ENCODE measurements around the gene SLC35E4. TPM values are rescaled to one million over a fixed set of nuclear protein-coding genes. Genes with fewer than 3 reads are reported as not detected.
A peak's percentile ranks its signal among the peaks of the same experiment; 100 is the strongest.

Gene SLC35E4
- total RNA-seq, 1 experiment from 2014 or later = 2.9 TPM

GRCh38 chr22:30634471-30635233, 929 bp upstream of the SLC35E4 start:
- no peaks in the 10 kb centered on the region for H3K4me1 Mint-ChIP-seq (ENCODE audit: insufficient read depth, unreplicated experiment)
- no TSS peak for BruUV-seq (replicated peaks)
- peak overlapping the region; percentile 70 for H3K4me3 Mint-ChIP-seq (ENCODE audit: unreplicated experiment)
- intact Hi-C loops (cut with micrococcal nuclease) = loop anchor here (1.0 to 2.0 kb wide), 4 partner anchors 33 to 514 kb away; partner anchors contain the start of gene DUSP18
- H3K27me3 Mint-ChIP-seq (ENCODE audit: insufficient read depth, unreplicated experiment) = no peaks in the 10 kb centered on the region
- DNase-seq (ENCODE audit: unreplicated experiment) = peak; percentile 90
- H3K36me3 Mint-ChIP-seq (ENCODE audit: insufficient read depth, unreplicated experiment) = no peaks in the 10 kb centered on the region
- POLR2A ChIA-PET = interaction anchor here (0.6 to 2.8 kb wide), 9 partner anchors 9 to 122 kb away, joined by 3 to 21 read pairs (median 3); partner anchors contain the start of gene DUSP18
- H3K9me3 Mint-ChIP-seq (ENCODE audit: unreplicated experiment) = no peaks in the 10 kb centered on the region
- H3K27ac Mint-ChIP-seq (ENCODE audit: low read depth, unreplicated experiment) = no peak overlapping the region
- TF ChIP-seq, protein P1, sequence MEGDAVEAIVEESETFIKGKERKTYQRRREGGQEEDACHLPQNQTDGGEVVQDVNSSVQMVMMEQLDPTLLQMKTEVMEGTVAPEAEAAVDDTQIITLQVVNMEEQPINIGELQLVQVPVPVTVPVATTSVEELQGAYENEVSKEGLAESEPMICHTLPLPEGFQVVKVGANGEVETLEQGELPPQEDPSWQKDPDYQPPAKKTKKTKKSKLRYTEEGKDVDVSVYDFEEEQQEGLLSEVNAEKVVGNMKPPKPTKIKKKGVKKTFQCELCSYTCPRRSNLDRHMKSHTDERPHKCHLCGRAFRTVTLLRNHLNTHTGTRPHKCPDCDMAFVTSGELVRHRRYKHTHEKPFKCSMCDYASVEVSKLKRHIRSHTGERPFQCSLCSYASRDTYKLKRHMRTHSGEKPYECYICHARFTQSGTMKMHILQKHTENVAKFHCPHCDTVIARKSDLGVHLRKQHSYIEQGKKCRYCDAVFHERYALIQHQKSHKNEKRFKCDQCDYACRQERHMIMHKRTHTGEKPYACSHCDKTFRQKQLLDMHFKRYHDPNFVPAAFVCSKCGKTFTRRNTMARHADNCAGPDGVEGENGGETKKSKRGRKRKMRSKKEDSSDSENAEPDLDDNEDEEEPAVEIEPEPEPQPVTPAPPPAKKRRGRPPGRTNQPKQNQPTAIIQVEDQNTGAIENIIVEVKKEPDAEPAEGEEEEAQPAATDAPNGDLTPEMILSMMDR (IDR thresholded peaks at IDR 0.05; ENCODE audit: unreplicated experiment) = peak; percentile 93
- CTCF ChIA-PET = interaction anchor here (0.6 to 6.3 kb wide), 37 partner anchors 10 to 549 kb away, joined by 3 to 191 read pairs (median 4); partner anchors contain the start of gene DUSP18

DNA sequence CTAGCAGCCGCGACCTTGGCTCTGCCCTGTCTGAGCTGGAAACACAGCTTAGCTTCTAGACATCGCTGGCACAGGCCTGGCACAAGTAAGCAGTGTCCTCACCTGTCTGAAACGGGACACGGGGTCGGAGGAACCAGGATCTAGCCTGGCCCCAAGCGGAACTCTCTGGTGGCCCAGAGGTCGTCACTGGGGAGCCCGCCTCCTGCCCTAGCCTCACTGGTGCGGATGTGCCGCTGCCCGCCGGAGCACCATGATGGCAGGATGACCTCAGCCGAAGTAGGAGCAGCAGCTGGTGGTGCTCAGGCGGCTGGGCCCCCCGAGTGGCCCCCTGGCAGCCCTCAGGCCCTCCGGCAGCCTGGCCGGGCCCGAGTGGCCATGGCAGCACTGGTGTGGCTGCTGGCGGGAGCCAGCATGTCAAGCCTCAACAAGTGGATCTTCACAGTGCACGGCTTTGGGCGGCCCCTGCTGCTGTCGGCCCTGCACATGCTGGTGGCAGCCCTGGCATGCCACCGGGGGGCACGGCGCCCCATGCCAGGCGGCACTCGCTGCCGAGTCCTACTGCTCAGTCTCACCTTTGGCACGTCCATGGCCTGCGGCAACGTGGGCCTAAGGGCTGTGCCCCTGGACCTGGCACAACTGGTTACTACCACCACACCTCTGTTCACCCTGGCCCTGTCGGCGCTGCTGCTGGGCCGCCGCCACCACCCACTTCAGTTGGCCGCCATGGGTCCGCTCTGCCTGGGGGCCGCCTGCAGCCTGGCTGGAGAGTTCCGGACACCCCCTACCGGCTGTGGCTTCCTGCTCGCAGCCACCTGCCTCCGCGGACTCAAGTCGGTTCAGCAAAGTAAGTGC, 871 bp downstream of the SLC35E4 start:
- DNase-seq (ENCODE audit: unreplicated experiment) = peak; percentile 35
- intact Hi-C loops (cut with micrococcal nuclease) = no loop called here

DNA sequence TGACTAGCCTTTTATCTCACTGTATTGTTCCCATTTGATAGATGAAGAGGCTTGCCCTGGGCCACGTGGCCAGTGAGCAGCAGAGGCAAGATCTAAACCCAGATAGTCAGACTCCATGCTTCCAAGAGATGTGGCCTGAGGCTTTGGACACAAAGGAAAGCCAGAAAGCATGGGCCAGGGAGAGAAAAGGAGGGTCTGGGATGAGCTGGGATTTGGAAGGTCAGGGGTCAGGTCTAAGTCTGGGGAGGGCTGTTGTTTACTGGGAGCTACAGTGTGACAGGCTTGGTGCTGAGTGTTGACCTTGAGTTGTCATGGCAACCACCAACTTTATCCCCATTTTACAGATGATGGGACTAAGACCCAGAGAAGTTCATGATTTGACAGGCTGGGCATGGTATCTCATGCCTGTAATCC, 2.1 kb downstream of the SLC35E4 start:
- no peaks in the 10 kb centered on the region for H3K4me1 Mint-ChIP-seq (ENCODE audit: insufficient read depth, unreplicated experiment)
- intact Hi-C loops (cut with micrococcal nuclease) = no loop called here
- no peak for DNase-seq (ENCODE audit: unreplicated experiment)
- no TSS peak for BruUV-seq (replicated peaks)
- H3K27ac Mint-ChIP-seq (ENCODE audit: low read depth, unreplicated experiment) = no peak overlapping the region
- H3K36me3 Mint-ChIP-seq (ENCODE audit: insufficient read depth, unreplicated experiment) = no peaks in the 10 kb centered on the region
- ChIA-PET POLR2A (interaction anchor here (1.1 to 1.6 kb wide), 2 partner anchors 24 to 30 kb away, joined by 4 to 6 read pairs; partner anchors contain the start of gene DUSP18), CTCF (interaction anchor here (6.3 kb wide), 1 partner anchor 118 kb away, joined by 191 read pairs; no protein-coding TSS in a partner anchor)
- H3K4me3 Mint-ChIP-seq (ENCODE audit: unreplicated experiment) = no peak overlapping the region
- H3K9me3 Mint-ChIP-seq (ENCODE audit: unreplicated experiment) = no peaks in the 10 kb centered on the region
- TF ChIP-seq, protein P1 (IDR thresholded peaks at IDR 0.05; ENCODE audit: unreplicated experiment) = no peak
- H3K27me3 Mint-ChIP-seq (ENCODE audit: insufficient read depth, unreplicated experiment) = no peaks in the 10 kb centered on the region

More for the DNA sequence above, 871 bp downstream of the SLC35E4 start:
- Mint-ChIP-seq H3K9me3 (ENCODE audit: unreplicated experiment) (no peaks in the 10 kb centered on the region), H3K4me1 (ENCODE audit: insufficient read depth, unreplicated experiment) (no peaks in the 10 kb centered on the region), H3K4me3 (ENCODE audit: unreplicated experiment) (peak overlapping the region; percentile 70), H3K27me3 (ENCODE audit: insufficient read depth, unreplicated experiment) (no peaks in the 10 kb centered on the region), H3K36me3 (ENCODE audit: insufficient read depth, unreplicated experiment) (no peaks in the 10 kb centered on the region), H3K27ac (ENCODE audit: low read depth, unreplicated experiment) (peak overlapping the region; percentile 54)
- TF ChIP-seq, protein P1 (IDR thresholded peaks at IDR 0.05; ENCODE audit: unreplicated experiment) = no peak
- POLR2A ChIA-PET = interaction anchor here (0.6 to 2.8 kb wide), 5 partner anchors 7 to 118 kb away, joined by 3 to 21 read pairs (median 3); partner anchors contain the start of gene DUSP18
- CTCF ChIA-PET = interaction anchor here (3.1 to 6.3 kb wide), 2 partner anchors 27 to 119 kb away, joined by 11 to 191 read pairs; no protein-coding TSS in a partner anchor
- BruUV-seq (replicated peaks) = no TSS peak
